ENCODE data around the gene TUBGCP3.

DNA sequence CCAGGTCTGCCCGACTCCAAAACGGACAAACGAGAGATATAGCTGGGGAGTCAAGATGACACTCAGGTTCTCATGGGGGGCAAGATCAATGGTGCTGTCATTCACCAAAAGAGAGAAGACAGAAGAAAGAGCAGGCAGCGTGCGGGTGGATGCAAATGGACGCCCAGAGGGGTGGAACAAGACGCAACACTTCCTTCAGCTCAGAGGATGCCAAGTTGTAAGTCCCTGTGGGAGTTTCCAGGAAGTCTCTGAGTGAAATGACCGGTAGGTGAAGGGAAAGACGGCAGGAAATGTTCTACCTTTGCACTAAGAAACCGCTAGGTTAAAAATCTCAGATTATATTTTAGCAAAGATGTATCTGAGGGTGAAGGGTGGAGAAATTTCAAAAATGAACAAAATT, 26.5 kb downstream of the TUBGCP3 start:
- TF ChIP-seq POLR2A (IDR thresholded peaks at IDR 0.05; ENCODE audit: borderline replicate concordance, extremely low read depth, insufficient read depth, insufficient read length) = no peak
- no peak for TF ChIP-seq ZNF274 (IDR thresholded peaks at IDR 0.05; ENCODE audit: low read depth, low read length)
- TF ChIP-seq EZH2 (IDR thresholded peaks at IDR 0.05) = no peak
- TF ChIP-seq, protein P1, sequence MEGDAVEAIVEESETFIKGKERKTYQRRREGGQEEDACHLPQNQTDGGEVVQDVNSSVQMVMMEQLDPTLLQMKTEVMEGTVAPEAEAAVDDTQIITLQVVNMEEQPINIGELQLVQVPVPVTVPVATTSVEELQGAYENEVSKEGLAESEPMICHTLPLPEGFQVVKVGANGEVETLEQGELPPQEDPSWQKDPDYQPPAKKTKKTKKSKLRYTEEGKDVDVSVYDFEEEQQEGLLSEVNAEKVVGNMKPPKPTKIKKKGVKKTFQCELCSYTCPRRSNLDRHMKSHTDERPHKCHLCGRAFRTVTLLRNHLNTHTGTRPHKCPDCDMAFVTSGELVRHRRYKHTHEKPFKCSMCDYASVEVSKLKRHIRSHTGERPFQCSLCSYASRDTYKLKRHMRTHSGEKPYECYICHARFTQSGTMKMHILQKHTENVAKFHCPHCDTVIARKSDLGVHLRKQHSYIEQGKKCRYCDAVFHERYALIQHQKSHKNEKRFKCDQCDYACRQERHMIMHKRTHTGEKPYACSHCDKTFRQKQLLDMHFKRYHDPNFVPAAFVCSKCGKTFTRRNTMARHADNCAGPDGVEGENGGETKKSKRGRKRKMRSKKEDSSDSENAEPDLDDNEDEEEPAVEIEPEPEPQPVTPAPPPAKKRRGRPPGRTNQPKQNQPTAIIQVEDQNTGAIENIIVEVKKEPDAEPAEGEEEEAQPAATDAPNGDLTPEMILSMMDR (IDR thresholded peaks at IDR 0.05 in 2 of 3, conservative IDR thresholded peaks at IDR 0.05 in 1 of 3; ENCODE audit: borderline replicate concordance in 1 of 3, insufficient read depth in 1 of 3, low read depth in 2 of 3, low read length in 2 of 3) = no peak
- no peak for TF ChIP-seq POLR2AphosphoS5 (IDR thresholded peaks at IDR 0.05; ENCODE audit: low read depth, low read length)

Data from HCT116 (cell line).